ENCODE results near the gene L3MBTL4. TPM values are rescaled to one million over a fixed set of nuclear protein-coding genes. Genes with fewer than 3 reads are reported as not detected.

The L3MBTL4 gene
- total RNA-seq, 4 donors from 2014 or later, result 3.6 to 9.0 (median 5.0) TPM

- no peak overlapping the region for H3K4me3 ChIP-seq
- 56 to 60% methylated on average over 19 of the region's 19 CpGs for WGBS, 2 donors
- intact Hi-C loops (cut with DNase I), result no loop called here
Observed at GRCh38 chr18:6431659-6432318, 17.1 kb upstream of the L3MBTL4 start.

GRCh38 chr18:6428851-6429395 is 14.2 kb upstream of the L3MBTL4 start:
- H3K27ac ChIP-seq, result no peak overlapping the region
- H3K36me3 ChIP-seq, result no peaks in the 10 kb centered on the region
- H3K4me1 ChIP-seq, result no peaks in the 10 kb centered on the region
- H3K27me3 ChIP-seq, result no peaks in the 10 kb centered on the region
- no peak for TF ChIP-seq POLR2A (IDR thresholded peaks at IDR 0.05)
- TF ChIP-seq CTCF (IDR thresholded peaks at IDR 0.05), result no peak
- no peak overlapping the region for H3K4me3 ChIP-seq
- 57 to 76% methylated on average over 3 of the region's 3 CpGs for WGBS, 2 donors
- H3K9me3 ChIP-seq, result no peaks in the 10 kb centered on the region
- intact Hi-C loops (cut with DNase I), result no loop called here
- no peak for DNase-seq

More at GRCh38 chr18:6431659-6432318, 17.1 kb upstream of the L3MBTL4 start:
- Histone ChIP-seq H3K36me3 (no peaks in the 10 kb centered on the region), H3K9me3 (no peaks in the 10 kb centered on the region), H3K27ac (no peak overlapping the region), H3K4me1 (no peaks in the 10 kb centered on the region), H3K27me3 (no peaks in the 10 kb centered on the region)
- no peak for DNase-seq
- TF ChIP-seq CTCF (IDR thresholded peaks at IDR 0.05), result no peak
- TF ChIP-seq POLR2A (IDR thresholded peaks at IDR 0.05), result no peak

- Histone ChIP-seq H3K9me3 (no peaks in the 10 kb centered on the region), H3K4me3 (no peak overlapping the region), H3K4me1 (no peaks in the 10 kb centered on the region), H3K36me3 (no peaks in the 10 kb centered on the region), H3K27me3 (no peaks in the 10 kb centered on the region), H3K27ac (no peak overlapping the region)
- intact Hi-C loops (cut with DNase I), result no loop called here
- DNase-seq, result no peak
- no peak for TF ChIP-seq CTCF (IDR thresholded peaks at IDR 0.05)
- TF ChIP-seq POLR2A (IDR thresholded peaks at IDR 0.05), result no peak
- 73 to 75% methylated on average over 1 of the region's 1 CpG for WGBS, 2 donors
Observed at GRCh38 chr18:6427286-6427685, 12.6 kb upstream of the L3MBTL4 start.

GRCh38 chr18:6423289-6423688 is 8.6 kb upstream of the L3MBTL4 start:
- TF ChIP-seq CTCF (IDR thresholded peaks at IDR 0.05) (no peak), POLR2A (IDR thresholded peaks at IDR 0.05) (no peak)
- 60 to 74% methylated on average over 5 of the region's 5 CpGs for WGBS, 2 donors
- H3K27ac ChIP-seq, result no peak overlapping the region
- no peak for DNase-seq
- no peak overlapping the region for H3K4me3 ChIP-seq
- H3K4me1 ChIP-seq, result no peaks in the 10 kb centered on the region
- no peaks in the 10 kb centered on the region for H3K36me3 ChIP-seq
- intact Hi-C loops (cut with DNase I), result no loop called here
- no peaks in the 10 kb centered on the region for H3K27me3 ChIP-seq
- H3K9me3 ChIP-seq, result no peaks in the 10 kb centered on the region

GRCh38 chr18:6414118-6414722 is 491 bp downstream of the L3MBTL4 start:
- no peaks in the 10 kb centered on the region for H3K36me3 ChIP-seq

More at GRCh38 chr18:6414118-6414722, 491 bp downstream of the L3MBTL4 start:
- H3K4me3 ChIP-seq, result peak overlapping the region; percentile 79 to 96 (median 90)
- WGBS, 2 donors, result 0 to 40% methylated on average over 2 to 9 of the region's 68 CpGs
- intact Hi-C loops (cut with DNase I), result no loop called here
- TF ChIP-seq CTCF (IDR thresholded peaks at IDR 0.05) (peak in 1 of 6 experiments; percentile 14), POLR2A (IDR thresholded peaks at IDR 0.05) (peak in 1 of 4 donors; percentile 35)
- H3K27ac ChIP-seq, result peak overlapping the region; percentile 89 to 95 (median 92)
- peaks cover 0 to 13% (median 0%) of the 10 kb centered on the region in 4 donors for H3K27me3 ChIP-seq
- H3K9me3 ChIP-seq, result no peaks in the 10 kb centered on the region
- no peak for DNase-seq
- H3K4me1 ChIP-seq, result peaks cover 7 to 31% (median 9%) of the 10 kb centered on the region in 3 donors

Measured in esophagus squamous epithelium (tissue), 5 donors.